Stimulated activated CD4-positive, alpha-beta T cell treated with anti-CD3 and anti-CD28 coated beads, Interleukin-12 subunit alpha, Interleukin-12 subunit beta, amount 100 ng/mL, for 24 hours (primary cell): ENCODE measurements around the gene KLHL4.
"Not testable (repeated sequence)": the region's sequence is repeated elsewhere in the genome, so short reads cannot be mapped to it uniquely, and the experiment has no call there.

Experiments
- DNase-seq, 2 experiments: peaks; one replicate each; pipeline ENCODE4 v3.0.0-alpha.2; 2020; ENCODE audit warnings: low read depth in 2 of 2

Gene KLHL4

DNA sequence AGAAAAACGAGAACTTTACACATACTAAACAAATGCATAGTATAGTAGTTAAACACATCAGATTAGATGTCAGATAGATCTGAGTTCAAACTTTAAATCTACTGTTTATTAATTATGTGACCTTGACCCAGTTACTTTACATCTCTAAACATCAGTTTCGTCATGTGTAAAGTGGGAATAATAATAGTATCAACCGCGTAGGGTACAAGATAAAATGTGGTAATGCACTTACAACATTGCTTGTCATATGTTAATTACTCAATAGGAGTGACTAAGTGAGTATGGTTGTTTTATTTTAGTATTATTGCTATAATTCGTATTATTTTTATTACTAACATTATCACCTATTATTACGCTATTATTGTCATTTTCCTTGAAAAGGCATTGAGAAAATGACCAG, 144.2 kb downstream of the KLHL4 start:
- DNase-seq, result no peak

DNA sequence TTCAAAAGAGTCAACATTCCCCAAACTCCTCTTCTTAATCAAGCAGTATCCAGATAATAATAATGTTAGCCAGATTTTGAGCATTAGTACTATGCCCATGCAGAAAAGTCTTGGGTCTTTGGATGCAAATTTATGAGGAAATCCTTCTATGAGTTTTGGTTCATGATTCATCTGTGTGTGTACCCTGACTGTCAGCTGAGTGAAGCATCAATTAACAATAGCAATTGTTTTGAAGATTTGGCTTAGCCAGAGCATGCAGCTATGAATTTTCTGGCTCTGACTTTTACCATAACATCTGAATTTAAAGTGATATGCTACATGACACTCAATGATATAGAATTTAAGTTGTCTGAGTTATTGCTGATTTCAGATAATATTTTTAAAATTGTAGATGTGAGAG, 145.8 kb downstream of the KLHL4 start:
- DNase-seq, result no peak

DNA sequence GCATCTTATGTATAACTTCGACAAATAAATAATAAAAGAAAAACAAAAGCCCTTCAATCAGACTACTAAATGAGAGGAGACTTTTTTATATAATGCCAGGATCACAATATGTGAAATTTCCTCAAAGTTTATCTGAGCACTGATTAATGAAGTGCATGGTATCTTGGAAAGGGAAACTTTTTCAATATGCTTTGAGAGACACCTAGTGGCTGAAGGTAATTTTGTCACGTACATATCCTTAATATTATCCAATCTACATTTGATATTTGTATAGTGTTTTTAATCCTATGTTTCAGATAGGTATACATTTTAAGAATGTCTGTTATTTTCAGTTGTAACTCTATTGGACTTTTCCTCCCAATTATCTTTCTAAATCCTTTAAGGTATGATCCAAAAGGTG, 146.8 kb downstream of the KLHL4 start:
- no peak for DNase-seq

DNA sequence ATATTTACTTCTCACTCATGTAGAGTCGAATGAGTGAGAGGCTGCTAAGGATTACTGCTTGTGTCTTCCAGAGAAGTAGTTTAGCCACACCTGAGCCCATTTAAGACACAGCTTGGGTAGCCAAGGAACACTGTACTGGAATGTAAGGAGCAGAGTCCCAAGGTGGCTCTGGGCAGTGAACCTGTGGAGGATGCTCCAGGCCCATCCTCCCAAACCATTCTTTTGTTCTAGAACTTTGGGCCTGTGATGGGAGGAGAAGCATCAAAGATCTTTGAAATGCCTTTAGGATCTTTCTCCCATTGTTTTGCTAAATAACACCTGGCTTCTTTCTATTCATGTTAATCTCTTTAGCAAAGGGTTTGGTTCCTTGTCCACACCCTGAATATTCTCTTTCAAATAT, 162.2 kb downstream of the KLHL4 start:
- no peak for DNase-seq

- no peak for DNase-seq
Measured at GRCh38 chrX:87687703-87688102, 170.1 kb downstream of the KLHL4 start.

DNA sequence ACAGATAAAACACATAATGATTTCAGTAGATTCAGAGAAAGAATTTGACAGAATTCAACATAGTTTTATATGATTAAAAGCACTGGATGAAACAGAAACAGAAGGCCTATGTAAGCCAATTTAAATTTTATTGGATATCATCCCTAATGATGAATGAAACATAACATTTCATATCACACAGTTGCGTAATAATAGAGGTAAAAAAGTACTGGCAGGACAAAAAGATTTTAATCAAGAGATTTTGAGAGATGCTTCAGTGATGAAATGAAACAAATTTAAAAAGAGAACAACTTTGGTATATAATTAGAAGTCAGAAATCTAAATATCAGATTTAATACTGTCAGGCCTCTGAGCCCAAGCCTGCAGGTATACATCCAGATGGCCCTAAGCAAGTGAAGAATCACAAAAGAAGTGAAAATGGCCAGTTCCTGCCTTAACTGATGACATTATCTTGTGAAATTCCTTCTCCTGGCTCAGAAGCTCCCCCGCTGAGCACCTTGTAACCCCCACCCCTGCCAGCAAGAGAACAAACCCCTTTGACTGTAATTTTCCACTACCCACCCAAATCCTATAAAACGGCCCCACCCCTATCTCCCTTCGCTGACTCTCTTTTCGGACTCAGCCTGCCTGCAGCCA, 170.6 kb downstream of the KLHL4 start:
- DNase-seq, result not testable (repeated sequence)

DNA sequence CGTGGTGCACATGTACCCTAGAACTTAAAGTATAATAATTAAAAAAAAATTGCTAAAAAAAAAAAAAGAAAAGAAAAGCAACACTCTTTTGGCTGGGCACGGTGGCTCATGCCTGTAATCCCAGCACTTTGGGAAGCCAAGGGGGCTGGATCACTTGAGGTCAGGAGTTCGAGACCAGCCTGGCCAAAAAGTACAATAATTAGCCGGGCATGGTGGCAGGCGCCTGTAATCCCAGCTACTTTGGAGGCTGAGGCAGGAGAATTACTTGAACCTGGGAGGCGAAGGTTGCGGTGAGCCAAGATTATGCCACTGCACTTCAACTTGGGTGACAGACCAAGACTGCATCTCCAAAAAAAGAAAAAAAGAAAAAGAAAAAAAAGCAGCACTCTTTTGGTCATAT, 171.6 kb downstream of the KLHL4 start:
- DNase-seq, result not testable (repeated sequence)

DNA sequence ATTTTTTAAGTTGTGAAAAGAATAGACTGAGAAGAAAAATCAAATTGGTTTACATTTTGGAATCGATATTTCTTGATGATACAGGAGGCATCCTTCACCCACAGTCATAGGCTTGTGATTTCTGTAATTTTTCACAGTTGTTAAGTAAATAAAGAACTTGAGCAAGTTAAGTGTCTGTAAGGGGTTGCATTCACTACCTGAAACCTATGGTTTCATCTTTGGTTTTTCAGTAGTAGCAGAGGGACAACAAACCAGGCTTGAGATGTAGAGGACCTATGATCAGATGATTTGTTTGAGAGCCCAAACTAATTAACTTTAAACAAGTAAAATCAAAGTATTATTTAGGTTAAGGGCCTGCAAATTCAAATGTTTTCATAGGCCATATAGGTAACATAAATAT, 175.6 kb downstream of the KLHL4 start:
- no peak for DNase-seq

DNA sequence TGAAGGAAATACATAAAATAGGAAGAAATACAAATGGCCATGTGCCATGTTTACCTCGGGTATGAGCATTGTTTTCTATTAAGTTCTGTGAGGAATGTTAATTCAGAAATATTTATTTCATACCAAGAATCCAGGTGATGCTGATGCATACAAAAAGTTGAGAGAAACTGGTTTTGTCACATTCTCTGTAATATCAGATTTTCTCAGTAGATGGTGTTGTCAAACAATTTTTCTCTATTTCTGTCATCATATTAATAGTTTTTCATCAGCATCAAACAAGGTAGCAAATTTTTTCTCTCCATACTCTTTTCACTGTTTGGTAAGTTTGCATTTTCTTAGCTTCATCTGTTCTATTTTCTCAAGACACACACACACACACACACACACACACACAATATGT, 179.8 kb downstream of the KLHL4 start:
- no peak for DNase-seq

DNA sequence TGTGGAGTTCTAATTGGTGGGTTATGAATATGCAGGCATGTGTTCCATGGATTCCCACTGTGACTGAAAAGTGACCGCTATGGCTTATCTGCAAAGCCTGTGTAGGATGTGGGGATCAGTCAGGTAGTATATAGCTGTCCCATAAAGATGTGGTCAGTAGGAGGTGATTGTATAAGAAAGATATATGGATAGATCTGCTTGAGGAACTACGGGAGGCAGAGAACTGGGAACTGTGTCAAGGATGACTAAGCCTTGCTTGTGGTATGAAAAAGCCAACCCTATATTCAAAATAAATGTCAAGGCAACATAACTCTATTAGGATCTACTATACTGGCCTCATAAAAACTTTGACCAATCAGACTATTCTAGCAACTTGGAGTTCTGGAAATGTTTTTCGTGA, 185.2 kb downstream of the KLHL4 start:
- no peak for DNase-seq

- not testable (repeated sequence) for DNase-seq
Measured at GRCh38 chrX:87703469-87703868, 185.9 kb downstream of the KLHL4 start.

GRCh38 chrX:87706134-87706533, 188.5 kb downstream of the KLHL4 start:
- no peak for DNase-seq

DNA sequence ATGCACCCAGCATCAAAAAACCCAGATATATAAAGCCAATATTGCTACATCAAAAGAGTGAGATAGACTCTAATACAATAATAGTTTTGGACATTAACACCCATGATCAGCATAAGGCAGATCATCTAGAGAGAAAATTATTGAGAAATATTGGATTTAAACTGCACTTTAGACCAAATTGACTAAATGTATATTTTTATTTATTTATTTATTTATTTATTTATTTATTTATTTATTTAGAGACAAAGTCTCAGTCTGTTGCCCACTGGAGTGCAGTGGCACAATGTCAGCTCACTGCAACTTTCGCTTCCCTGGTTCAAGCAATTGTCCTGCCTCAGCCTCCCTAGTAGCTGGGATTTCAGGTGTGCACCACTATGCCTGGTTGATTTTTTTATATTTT, 193.0 kb downstream of the KLHL4 start:
- DNase-seq, result no peak
